Endometrium (tissue), 2 donors: ENCODE results near the gene ZNF680.
"Not testable (repeated sequence)": the region's sequence is repeated elsewhere in the genome, so short reads cannot be mapped to it uniquely, and the experiment has no call there.

Source experiments
- FAIRE-seq: peaks from 2 replicates; lab custom pipeline; 2012; peaks lifted over from hg19 to GRCh38; lab: Jason Lieb, UNC
- donor health status: control.
- donor health status: control.

ZNF680 gene

GRCh38 chr7:64555046-64555445 lies 7.8 kb downstream of the ZNF680 start:
- no peak for FAIRE-seq

- FAIRE-seq: not testable (repeated sequence)
These were observed 8.7 kb downstream of the ZNF680 start for GRCh38 chr7:64554188-64554587.

GRCh38 chr7:64551375-64552142 lies 11.3 kb downstream of the ZNF680 start:
- no peak for FAIRE-seq

GRCh38 chr7:64544010-64544409 lies 18.9 kb downstream of the ZNF680 start:
- no peak for FAIRE-seq

- no peak for FAIRE-seq
These were observed 21.2 kb downstream of the ZNF680 start for GRCh38 chr7:64541438-64542359.

GRCh38 chr7:64533756-64534155 lies 29.1 kb downstream of the ZNF680 start:
- FAIRE-seq: no peak

- no peak for FAIRE-seq
These were observed 34.1 kb downstream of the ZNF680 start for GRCh38 chr7:64528770-64529169.

- FAIRE-seq: no peak
These were observed 41.4 kb downstream of the ZNF680 start for GRCh38 chr7:64521409-64521984.

GRCh38 chr7:64516451-64516850 lies 46.4 kb downstream of the ZNF680 start:
- no peak for FAIRE-seq

GRCh38 chr7:64515781-64516180 lies 47.1 kb downstream of the ZNF680 start:
- no peak for FAIRE-seq

GRCh38 chr7:64515330-64515729 lies 47.5 kb downstream of the ZNF680 start:
- no peak for FAIRE-seq

GRCh38 chr7:64509583-64509982 lies 53.3 kb downstream of the ZNF680 start:
- no peak for FAIRE-seq

- no peak for FAIRE-seq
These were observed 58.2 kb downstream of the ZNF680 start for GRCh38 chr7:64504581-64505120.

GRCh38 chr7:64498270-64498669 lies 64.6 kb downstream of the ZNF680 start:
- no peak for FAIRE-seq

GRCh38 chr7:64494912-64495461 lies 67.9 kb downstream of the ZNF680 start:
- no peak for FAIRE-seq

GRCh38 chr7:64485623-64486022 lies 77.2 kb downstream of the ZNF680 start:
- FAIRE-seq: no peak
